ENCODE data around the gene DENND1A.
A peak's percentile ranks its signal among the peaks of the same experiment; 100 is the strongest.

The DENND1A gene

DNA sequence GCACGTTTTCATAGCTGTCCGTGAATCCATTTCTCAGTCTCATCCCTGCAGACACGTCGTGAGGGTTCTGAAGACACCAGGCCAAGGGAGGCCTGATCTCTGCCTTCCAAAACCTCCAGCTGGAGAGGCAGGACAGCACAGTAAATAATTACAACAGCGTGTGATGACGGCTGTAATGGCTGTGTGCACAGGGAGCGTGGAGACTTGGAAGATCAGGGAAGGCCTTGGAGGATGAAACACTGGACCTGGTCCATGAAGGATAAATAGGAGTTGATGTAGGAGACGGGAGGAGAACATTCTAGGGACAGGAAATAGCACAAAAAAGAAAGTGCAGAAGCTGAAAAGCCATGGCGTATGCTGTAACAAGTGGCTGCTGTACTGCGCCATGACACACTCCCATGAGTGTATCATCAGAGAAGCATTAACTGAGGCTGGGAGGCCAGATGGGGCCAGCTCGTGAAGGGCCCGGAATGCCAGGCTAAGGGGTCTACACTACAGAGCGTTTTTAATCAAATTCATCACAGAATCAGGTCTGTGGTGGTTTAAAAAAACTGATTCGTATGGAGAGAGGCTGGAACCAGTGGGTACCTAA is 476.8 kb downstream of the DENND1A start:
- TF ChIP-seq POLR2A (IDR thresholded peaks at IDR 0.05; ENCODE audit: low read depth, low read length): no peak
- no peak for DNase-seq (ENCODE audit: insufficient read length, low spot score)
- FAIRE-seq: no peak

DNA sequence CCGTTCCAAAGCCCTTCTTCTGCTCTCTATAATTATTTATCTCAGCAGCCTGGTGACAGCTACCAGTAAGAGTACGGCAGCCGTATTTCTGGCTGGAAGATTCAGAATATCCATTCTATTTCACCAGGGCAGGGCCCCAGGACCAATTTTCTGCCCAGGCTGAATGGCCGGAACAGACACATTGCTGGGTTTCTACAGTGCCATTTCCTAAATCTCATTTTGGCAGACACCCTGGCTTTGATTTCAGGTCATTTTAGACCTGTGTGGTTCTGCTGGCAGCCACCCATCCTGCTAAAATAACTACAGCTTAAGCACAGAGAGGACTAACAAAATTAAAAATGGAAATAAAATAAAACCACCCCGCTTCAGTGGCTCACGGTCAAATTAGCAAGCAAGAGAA is 478.9 kb downstream of the DENND1A start:
- TF ChIP-seq POLR2A (IDR thresholded peaks at IDR 0.05; ENCODE audit: low read depth, low read length): no peak
- DNase-seq (ENCODE audit: insufficient read length, low spot score): no peak
- FAIRE-seq: no peak

DNA sequence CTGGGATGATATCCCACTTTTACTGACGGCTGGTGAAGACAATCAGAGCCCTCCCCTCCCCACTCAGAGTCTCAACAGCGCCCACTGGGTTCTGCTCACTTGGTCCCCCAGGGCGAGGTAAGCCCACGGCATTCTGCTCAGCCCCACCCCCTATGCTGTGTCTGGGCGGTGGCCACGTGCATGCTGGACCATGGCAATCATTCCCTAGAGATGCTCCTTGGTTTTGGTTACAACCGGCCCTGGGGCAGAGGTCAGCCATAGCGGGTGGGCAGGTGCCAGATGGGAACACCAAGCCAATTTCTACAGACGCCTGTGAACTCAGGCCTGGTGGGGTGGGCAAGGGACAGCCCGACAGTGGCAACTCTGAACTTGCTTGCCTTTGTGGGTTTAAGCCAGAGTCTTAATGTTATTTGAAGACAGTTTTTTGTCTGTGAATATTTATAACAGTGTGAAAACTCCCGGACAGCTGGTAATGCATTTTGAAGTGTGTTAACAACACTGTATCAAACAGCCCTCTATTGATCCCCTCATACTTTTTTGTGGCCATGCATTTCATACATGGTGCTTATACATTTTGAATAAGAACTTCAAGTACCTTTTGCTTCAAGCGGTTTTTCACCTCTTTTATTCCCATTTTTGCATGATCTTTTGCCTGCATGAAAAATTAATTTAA is 479.7 kb downstream of the DENND1A start:
- FAIRE-seq (no peak), DNase-seq (ENCODE audit: insufficient read length, low spot score) (no peak)
- no peak for TF ChIP-seq POLR2A (IDR thresholded peaks at IDR 0.05; ENCODE audit: low read depth, low read length)

DNA sequence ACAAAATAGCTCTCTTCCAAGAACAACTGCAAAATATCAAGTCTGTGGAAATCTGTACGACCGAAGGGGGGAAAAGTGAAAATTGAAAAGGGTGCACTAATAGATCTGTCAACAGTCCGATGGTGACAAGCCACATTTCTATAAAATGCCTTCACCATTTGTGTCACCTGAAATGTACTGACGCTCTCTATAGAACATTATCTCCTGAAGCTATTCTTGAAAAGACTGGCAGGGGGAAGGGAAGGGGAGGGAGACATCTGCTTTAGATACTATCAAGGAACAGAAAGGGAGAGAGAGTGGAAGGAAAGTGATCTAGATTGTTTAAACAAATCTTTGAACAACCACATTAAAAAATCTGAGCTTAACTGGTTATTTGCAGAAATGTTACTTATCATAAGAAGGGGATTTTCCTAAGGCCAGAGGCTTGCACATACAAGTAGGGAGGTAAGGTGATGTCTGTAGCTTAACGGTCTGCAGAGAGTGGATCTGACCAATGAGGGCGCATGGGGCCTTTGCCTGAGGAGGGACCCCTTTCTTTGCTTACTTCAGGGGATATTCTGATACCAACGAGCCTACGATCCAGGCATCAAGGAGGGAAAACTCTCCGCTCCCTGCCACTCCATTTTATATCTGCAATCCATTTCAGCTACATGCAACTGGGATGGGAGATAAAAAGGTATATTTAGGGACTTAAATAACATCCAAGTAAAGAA is 481.8 kb downstream of the DENND1A start:
- FAIRE-seq: no peak
- no peak for TF ChIP-seq POLR2A (IDR thresholded peaks at IDR 0.05; ENCODE audit: low read depth, low read length)
- DNase-seq (ENCODE audit: insufficient read length, low spot score): no peak

DNA sequence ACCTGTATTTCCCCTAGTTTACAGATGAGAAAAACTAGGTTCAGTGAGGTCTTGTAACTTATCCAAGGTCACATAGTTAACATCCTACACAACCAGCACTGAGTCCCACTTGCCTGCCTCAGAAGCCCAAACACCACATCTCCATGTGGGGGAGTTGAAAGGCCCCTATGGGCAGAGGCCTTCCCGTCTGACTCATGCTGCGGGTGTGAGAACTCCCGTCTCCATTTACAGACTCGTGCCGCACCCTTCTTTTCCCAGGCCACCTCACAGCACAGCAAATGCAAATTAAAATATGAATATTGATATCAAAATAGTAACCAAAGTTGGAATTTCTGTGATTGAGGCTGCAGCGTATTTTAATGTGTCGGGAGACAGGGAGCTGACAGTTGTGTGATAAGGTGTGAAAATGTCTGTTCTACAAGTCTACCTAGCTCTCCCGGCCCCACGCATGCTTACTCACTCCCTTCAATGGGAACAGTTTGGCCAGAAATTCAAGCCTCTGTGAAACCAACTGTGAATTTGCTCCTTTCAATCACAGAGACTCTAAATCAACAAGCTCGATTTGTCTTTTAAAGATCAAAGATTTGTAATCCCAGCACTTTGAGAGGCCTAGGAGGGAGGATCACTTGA is 483.8 kb downstream of the DENND1A start:
- no peak for TF ChIP-seq POLR2A (IDR thresholded peaks at IDR 0.05; ENCODE audit: low read depth, low read length)
- no peak for FAIRE-seq

DNA sequence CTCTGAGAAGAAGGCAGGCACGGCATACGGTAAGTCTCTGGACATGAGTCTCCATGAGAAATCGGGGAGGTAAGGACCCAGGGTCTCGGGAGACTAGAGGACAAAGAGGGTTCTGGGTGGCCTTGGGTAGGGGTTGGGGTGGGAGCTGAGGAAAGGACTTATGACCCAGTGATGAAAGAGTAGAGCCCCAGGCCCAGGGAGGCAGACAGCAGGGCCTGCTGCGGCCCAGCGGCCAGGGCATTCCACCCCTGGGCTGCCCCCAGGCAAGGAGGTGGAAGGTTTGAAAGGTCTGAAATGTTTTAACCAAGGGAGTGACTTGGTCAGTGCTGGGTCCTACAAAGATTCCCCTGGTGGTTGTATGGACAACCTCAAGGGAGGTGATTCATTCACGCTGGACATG is 484.8 kb downstream of the DENND1A start:
- DNase-seq (ENCODE audit: insufficient read length, low spot score) (no peak), FAIRE-seq (no peak)
- TF ChIP-seq POLR2A (IDR thresholded peaks at IDR 0.05; ENCODE audit: low read depth, low read length): no peak

More for the DNA sequence above, 483.8 kb downstream of the DENND1A start:
- no peak for DNase-seq (ENCODE audit: insufficient read length, low spot score)

DNA sequence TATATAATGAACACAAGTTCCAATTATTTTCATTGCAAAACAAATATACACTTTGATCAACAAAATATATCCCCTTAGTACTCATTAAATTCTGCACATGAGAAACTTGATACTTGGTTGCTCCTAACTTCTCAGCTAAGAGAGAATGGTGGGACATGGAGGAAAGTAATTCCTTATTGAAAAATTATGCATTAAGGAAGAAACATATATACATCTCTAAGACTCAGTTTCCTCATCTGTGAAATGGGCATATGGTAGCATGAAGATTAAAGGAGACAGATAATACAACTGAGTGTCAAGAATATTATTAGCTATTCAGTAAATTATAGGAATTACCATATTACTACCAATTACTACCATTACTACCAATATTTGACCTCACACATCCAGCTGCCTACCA is 488.2 kb downstream of the DENND1A start:
- TF ChIP-seq POLR2A (IDR thresholded peaks at IDR 0.05; ENCODE audit: low read depth, low read length): no peak
- no peak for FAIRE-seq
- no peak for DNase-seq (ENCODE audit: insufficient read length, low spot score)

DNA sequence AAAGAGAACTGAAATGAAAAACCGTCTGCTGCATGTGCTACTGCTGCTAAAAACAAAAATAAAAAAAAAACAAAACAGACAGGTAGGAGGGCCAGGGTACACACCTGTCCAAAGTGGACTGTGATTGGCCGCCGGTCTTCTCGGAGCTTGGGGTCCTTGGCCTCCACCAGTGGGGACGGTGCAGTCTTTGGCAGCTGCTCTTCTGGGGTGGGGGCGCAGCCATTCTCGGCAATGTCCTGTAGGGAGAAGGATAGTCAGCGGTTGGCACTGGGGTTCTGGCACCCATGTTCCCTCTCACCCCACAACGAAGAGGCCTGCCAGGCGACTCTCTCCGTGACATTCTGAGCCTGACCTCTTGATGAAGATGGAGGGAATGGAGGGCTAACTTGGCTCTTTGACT is 489.7 kb downstream of the DENND1A start:
- FAIRE-seq: no peak
- TF ChIP-seq POLR2A (IDR thresholded peaks at IDR 0.05; ENCODE audit: low read depth, low read length): no peak
- no peak for DNase-seq (ENCODE audit: insufficient read length, low spot score)

DNA sequence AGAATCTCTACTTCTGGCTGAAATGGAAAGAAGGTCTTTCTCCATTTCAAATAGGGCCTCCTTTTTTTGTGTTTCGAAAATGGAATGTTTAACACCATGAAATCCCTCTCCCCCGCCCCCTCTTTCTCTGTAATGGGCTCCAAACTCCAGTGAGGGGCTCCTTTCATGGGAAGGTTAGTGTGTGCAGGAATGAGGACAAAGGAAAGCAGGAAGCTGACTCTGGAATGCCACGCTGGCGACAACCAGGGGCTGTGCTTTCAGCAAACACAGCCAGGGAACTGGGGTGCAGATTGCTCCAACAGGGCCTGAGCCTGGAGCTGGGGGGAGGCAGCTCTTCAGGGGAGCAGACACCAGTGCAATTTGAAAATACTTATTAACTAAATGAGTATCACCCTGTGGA is 491.1 kb downstream of the DENND1A start:
- FAIRE-seq: no peak
- TF ChIP-seq POLR2A (IDR thresholded peaks at IDR 0.05; ENCODE audit: low read depth, low read length): no peak
- DNase-seq (ENCODE audit: insufficient read length, low spot score): no peak

DNA sequence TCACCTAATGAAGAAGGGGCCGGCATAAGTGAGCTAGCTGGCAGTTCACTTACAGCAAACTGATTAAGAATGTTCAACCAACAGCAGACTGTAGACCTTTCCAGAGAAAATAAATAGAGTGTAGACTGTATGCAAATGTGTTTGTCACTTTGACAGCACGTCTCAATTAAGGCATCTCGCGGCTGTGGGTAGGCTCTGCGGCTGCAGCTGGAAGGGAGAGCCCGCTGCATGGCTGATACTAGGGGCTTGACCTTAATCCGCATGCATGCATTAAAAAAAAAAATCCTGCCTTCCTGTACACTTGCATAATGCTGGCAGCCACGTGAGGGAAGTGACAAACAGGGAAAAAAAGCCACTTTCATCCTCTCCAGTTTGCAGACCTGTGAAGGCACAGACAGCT is 491.6 kb downstream of the DENND1A start:
- FAIRE-seq (no peak), DNase-seq (ENCODE audit: insufficient read length, low spot score) (no peak)
- TF ChIP-seq POLR2A (IDR thresholded peaks at IDR 0.05; ENCODE audit: low read depth, low read length): no peak

DNA sequence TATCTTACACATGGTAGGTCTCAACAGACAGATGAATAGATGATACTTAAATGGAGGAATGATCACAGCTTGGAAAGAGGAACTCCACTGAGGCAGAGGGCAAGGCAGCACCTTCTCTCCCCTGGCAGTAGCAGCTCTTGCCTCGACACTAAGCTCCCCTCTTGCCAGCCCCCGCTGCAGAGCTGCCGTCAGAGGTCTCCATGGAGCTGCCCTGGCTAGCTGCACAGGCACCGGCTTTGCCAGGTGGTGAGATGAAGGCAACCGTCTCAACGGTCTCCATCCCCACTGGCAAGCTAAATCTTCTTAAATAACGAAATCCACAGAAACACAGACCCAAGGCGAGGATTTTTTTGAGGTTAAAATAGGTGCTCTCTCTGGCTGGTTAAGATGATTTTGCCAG is 492.7 kb downstream of the DENND1A start:
- FAIRE-seq (no peak), DNase-seq (ENCODE audit: insufficient read length, low spot score) (no peak)
- TF ChIP-seq POLR2A (IDR thresholded peaks at IDR 0.05; ENCODE audit: low read depth, low read length): no peak

DNA sequence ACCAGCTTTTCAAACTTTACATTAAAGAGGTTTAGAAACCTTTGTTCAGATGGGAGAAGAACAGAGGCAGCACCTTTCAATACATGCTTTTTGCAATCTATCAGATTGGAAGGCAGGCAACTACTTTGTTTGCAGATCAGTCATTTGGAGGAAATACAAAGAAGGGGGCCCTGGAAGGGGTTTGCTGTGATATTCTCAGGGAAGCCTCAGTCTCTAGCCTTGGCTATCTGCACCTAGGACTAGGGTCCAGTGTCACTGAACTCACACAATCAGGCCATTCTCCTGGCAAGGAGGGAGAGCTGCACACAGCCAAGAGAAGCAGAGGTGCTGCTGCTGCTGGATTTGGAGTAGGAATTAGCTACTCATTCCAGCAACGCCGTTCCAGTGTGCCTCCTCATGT is 494.5 kb downstream of the DENND1A start:
- no peak for TF ChIP-seq POLR2A (IDR thresholded peaks at IDR 0.05; ENCODE audit: low read depth, low read length)
- FAIRE-seq (no peak), DNase-seq (ENCODE audit: insufficient read length, low spot score) (no peak)

DNA sequence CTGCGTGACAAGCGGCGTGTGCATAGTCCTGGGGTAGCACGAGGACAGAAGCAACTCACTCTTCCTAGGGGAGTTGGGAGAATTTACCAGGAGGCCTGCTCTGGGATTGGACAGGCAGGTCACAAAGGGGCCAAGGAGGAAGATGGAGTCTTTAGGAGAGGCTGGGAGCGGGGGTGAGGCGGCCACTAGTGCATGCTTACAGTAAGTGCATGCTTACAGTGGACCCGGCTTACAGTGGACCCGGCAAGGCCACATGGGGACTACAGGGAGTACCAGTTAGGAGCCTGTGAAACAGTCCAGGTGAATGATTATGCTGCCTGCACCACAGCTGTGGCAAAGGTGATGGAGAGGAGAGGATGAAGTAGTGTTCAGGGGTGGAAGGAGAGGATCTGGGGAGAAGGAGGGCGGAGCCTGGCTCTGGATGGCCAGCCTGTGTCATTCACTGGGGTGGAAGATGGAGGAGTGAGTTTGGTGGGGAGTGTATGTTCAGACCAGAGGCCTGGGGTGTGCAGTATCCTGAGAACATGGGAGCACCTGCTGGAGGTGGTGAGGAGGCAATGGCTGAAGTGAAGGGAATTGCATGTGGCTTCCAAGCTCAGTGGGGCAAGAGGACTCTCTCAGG is 495.2 kb downstream of the DENND1A start:
- peak; percentile 61 for DNase-seq (ENCODE audit: insufficient read length, low spot score)
- no peak for TF ChIP-seq POLR2A (IDR thresholded peaks at IDR 0.05; ENCODE audit: low read depth, low read length)
- FAIRE-seq: no peak
